ENCODE measurements around the gene CTBS.

CTBS gene

GRCh38 chr1:84584126-84584525, 9.9 kb upstream of the CTBS start (continued):
- TF ChIP-seq ZNF362 (tag by site-specific recombination; IDR thresholded peaks at IDR 0.05) (no peak), HOXD13 (CRISPR knock-in tag; IDR thresholded peaks at IDR 0.05; ENCODE audit: borderline replicate concordance) (no peak), ZNF26 (tag by site-specific recombination; IDR thresholded peaks at IDR 0.05) (no peak), ZNF24 (tag by site-specific recombination; IDR thresholded peaks at IDR 0.05) (no peak), ZNF785 (tag by site-specific recombination; IDR thresholded peaks at IDR 0.05) (no peak), ZNF585B (tag by site-specific recombination; IDR thresholded peaks at IDR 0.05) (no peak)

- Histone ChIP-seq H3K4me1 (ENCODE audit: control insufficient read depth, insufficient read depth, low read length) (no peaks in the 10 kb centered on the region), H3K4me3 (ENCODE audit: low read depth, low read length) (no peak overlapping the region), H3K36me3 (ENCODE audit: control insufficient read depth in 2 of 2, insufficient read depth in 1 of 2, low read length in 2 of 2) (no peaks in the 10 kb centered on the region), H3K9me3 (ENCODE audit: control insufficient read depth, insufficient read depth, low read depth, low read length) (no peaks in the 10 kb centered on the region), H3K27ac (ENCODE audit: extremely low read depth, low read depth, low read length) (no peak overlapping the region)
- CTCF ChIA-PET: no interaction called here
- POLR2A ChIA-PET: interaction anchor here (1.9 kb wide), 1 partner anchor 10 kb away, joined by 11 read pairs; the partner anchor contains the start of gene CTBS
- TF ChIP-seq BCL11A (tag by site-specific recombination; IDR thresholded peaks at IDR 0.05; ENCODE audit: low read depth) (no peak), ZBTB11 (tag by site-specific recombination; conservative IDR thresholded peaks at IDR 0.05; ENCODE audit: low read depth) (no peak), ZNF335 (tag by site-specific recombination; conservative IDR thresholded peaks at IDR 0.05) (0 out of 2 replicates have a peak, but pooled peaks have one; percentile 4)
These were observed 9.4 kb upstream of the CTBS start for GRCh38 chr1:84583648-84584047.

GRCh38 chr1:84582802-84583587, 8.8 kb upstream of the CTBS start:
- ChIA-PET POLR2A (interaction anchor here (1.9 kb wide), 1 partner anchor 10 kb away, joined by 11 read pairs; the partner anchor contains the start of gene CTBS), CTCF (interaction anchor here (1.3 kb wide), 1 partner anchor 37 kb away, joined by 5 read pairs; no protein-coding TSS in a partner anchor)
- Histone ChIP-seq H3K27ac (ENCODE audit: extremely low read depth, low read depth, low read length) (no peak overlapping the region), H3K4me3 (ENCODE audit: low read depth, low read length) (no peak overlapping the region), H3K36me3 (ENCODE audit: control insufficient read depth in 2 of 2, insufficient read depth in 1 of 2, low read length in 2 of 2) (no peaks in the 10 kb centered on the region), H3K4me1 (ENCODE audit: control insufficient read depth, insufficient read depth, low read length) (no peaks in the 10 kb centered on the region), H3K9me3 (ENCODE audit: control insufficient read depth, insufficient read depth, low read depth, low read length) (no peaks in the 10 kb centered on the region)
- TF ChIP-seq ZNF571 (tag by site-specific recombination; IDR thresholded peaks at IDR 0.05) (no peak), ZBTB17 (tag by site-specific recombination; IDR thresholded peaks at IDR 0.05) (peak; percentile 57; the same call in 1 of the 2 replicates), PRDM10 (tag by site-specific recombination; IDR thresholded peaks at IDR 0.05) (0 out of 2 replicates have a peak, but pooled peaks have one; percentile 20), ZNF692 (tag by site-specific recombination; IDR thresholded peaks at IDR 0.05) (peak; percentile 97), ZFP69B (tag by site-specific recombination; IDR thresholded peaks at IDR 0.05) (peak; percentile 98), ZNF561 (tag by site-specific recombination; IDR thresholded peaks at IDR 0.05; ENCODE audit: borderline replicate concordance) (0 out of 2 replicates have a peak, but pooled peaks have one; percentile 31), TRIM28 (IDR thresholded peaks at IDR 0.05; ENCODE audit: borderline replicate concordance, low read length) (peak; percentile 34; the same call in 1 of the 2 replicates), PRDM4 (tag by site-specific recombination; IDR thresholded peaks at IDR 0.05) (no peak), ZNF335 (tag by site-specific recombination; conservative IDR thresholded peaks at IDR 0.05) (0 out of 2 replicates have a peak, but pooled peaks have one; percentile 4)
